B cell (primary cell): ENCODE measurements around the gene BRMS1L. TPM values are rescaled to one million over a fixed set of nuclear protein-coding genes. Genes with fewer than 3 reads are reported as not detected.

Source experiments
- ATAC-seq: fragments of 200-7000 bp; cut with Tn5 transposase; one replicate; pipeline ENCODE4 v1.10.0; 2021; ENCODE audit warnings: low read depth, mild to moderate bottlenecking, moderate number of reproducible peaks, moderate library complexity
- CTCF ChIA-PET: fragments of 350-600 bp; sonication (Branson Sonifier 250); formaldehyde crosslinking; loops from one replicate; lab custom pipeline; 2021; ENCODE audit warnings: antibody characterized with exemption, inconsistent platforms; lab: Charles Lee
- POLR2A ChIA-PET: fragments of 350-600 bp; sonication (Branson Sonifier 250); formaldehyde crosslinking; loops from one replicate; lab custom pipeline; 2021; ENCODE audit warnings: antibody characterized with exemption; lab: Charles Lee
- DNase-seq: peaks from one replicate; pipeline ENCODE4 v3.0.0; 2013
- H2AFZ ChIP-seq: 2 replicates; pipeline ENCODE4 v1.6.1; 2012; ENCODE audit warnings: mild to moderate bottlenecking, low read depth, low read length; ENCODE audit not compliant: insufficient read depth, poor library complexity, severe bottlenecking
- H3K27ac ChIP-seq, 2 donors: 1 replicate in 1 of 2; 2 replicates in 1 of 2; pipeline ENCODE4 v1.5.1; 2012 to 2013; ENCODE audit warnings: low read length in 2 of 2, mild to moderate bottlenecking in 2 of 2, moderate library complexity in 1 of 2
- H3K27me3 ChIP-seq, 4 experiments: fragments of 200-600 bp in 1 of 4; sonication (generic) in 1 of 4; replicated peaks in 1 of 4; 1 replicate in 2 of 4; 2 replicates in 2 of 4; pipeline versions ENCODE4 v1.6.1 to v1.7.0; 2013 to 2016; ENCODE audit warnings: low read length in 3 of 4, mild to moderate bottlenecking in 2 of 4, mixed read lengths in 1 of 4, moderate library complexity in 1 of 4; ENCODE audit not compliant: insufficient read depth in 4 of 4, control insufficient read depth in 3 of 4; ENCODE audit errors: control extremely low read depth in 1 of 4
- H3K36me3 ChIP-seq, 2 experiments: replicated peaks in 1 of 2; 1 replicate in 1 of 2; 2 replicates in 1 of 2; pipeline versions ENCODE4 v1.6.1 to v1.7.1; 2013; ENCODE audit warnings: low read length in 1 of 2; ENCODE audit not compliant: insufficient read depth in 2 of 2, control insufficient read depth in 1 of 2; ENCODE audit errors: control extremely low read depth in 1 of 2, extremely low read depth in 1 of 2
- H3K4me1 ChIP-seq, 2 donors: fragments of 200-600 bp in 1 of 2; sonication (generic) in 1 of 2; 1 replicate in 1 of 2; 2 replicates in 1 of 2; pipeline versions ENCODE4 v1.5.1 to v1.6.1; 2013 to 2017; ENCODE audit warnings: low read length in 2 of 2; ENCODE audit not compliant: control insufficient read depth in 2 of 2, insufficient read depth in 2 of 2
- H3K4me2 ChIP-seq: replicated peaks from 2 replicates; pipeline ENCODE3; 2012; ENCODE audit warnings: mild to moderate bottlenecking, low read depth, low read length; ENCODE audit not compliant: poor library complexity, severe bottlenecking
- H3K4me3 ChIP-seq, 5 experiments: fragments of 200-600 bp in 1 of 5; sonication (generic) in 1 of 5; 1 replicate in 3 of 5; 2 replicates in 2 of 5; pipeline versions ENCODE4 v1.5.1 to v1.7.0; 2011 to 2016; ENCODE audit warnings: low read length in 4 of 5, mild to moderate bottlenecking in 4 of 5, low read depth in 2 of 5, control low read depth in 1 of 5, moderate library complexity in 1 of 5; ENCODE audit not compliant: insufficient read depth in 1 of 5; ENCODE audit errors: control extremely low read depth in 1 of 5, extremely low read depth in 1 of 5
- H3K79me2 ChIP-seq: fragments of 200-600 bp; sonication (generic); one replicate; pipeline ENCODE4 v1.6.0; 2016; ENCODE audit warnings: low read length; ENCODE audit not compliant: control insufficient read depth, insufficient read depth
- H3K9ac ChIP-seq: fragments of 200-600 bp; sonication (generic); 2 replicates; pipeline ENCODE4 v1.6.1; 2017; ENCODE audit warnings: mild to moderate bottlenecking, low read length, moderate library complexity
- H3K9me3 ChIP-seq, 3 donors: one replicate each; pipeline versions ENCODE4 v1.6.1 to v1.7.1; 2013; ENCODE audit warnings: low read length in 2 of 3; ENCODE audit not compliant: control insufficient read depth in 2 of 3, insufficient read depth in 1 of 3; ENCODE audit errors: control extremely low read depth in 1 of 3
- H4K20me1 ChIP-seq: 2 replicates; pipeline ENCODE4 v1.6.0; 2012; ENCODE audit warnings: mild to moderate bottlenecking, low read length; ENCODE audit not compliant: insufficient read depth, control insufficient read depth, poor library complexity, severe bottlenecking
- H3K27ac Mint-ChIP-seq: one replicate; pipeline ENCODE4 v1.8.0; 2021; ENCODE audit warnings: mixed read lengths
- H3K27me3 Mint-ChIP-seq: one replicate; pipeline ENCODE4 v1.8.0; 2021; ENCODE audit warnings: mixed read lengths
- H3K4me1 Mint-ChIP-seq: one replicate; pipeline ENCODE4 v1.8.0; 2021; ENCODE audit warnings: mixed read lengths
- H3K4me3 Mint-ChIP-seq: one replicate; pipeline ENCODE4 v1.8.0; 2021; ENCODE audit warnings: mixed read lengths
- H3K9me3 Mint-ChIP-seq: one replicate; pipeline ENCODE4 v1.8.0; 2022; ENCODE audit warnings: mixed read lengths; ENCODE audit not compliant: insufficient read depth
- CTCF ChIP-seq: fragments of 200-600 bp; IDR thresholded peaks from one replicate; pipeline ENCODE4 v1.8.0; 2022; ENCODE audit warnings: antibody characterized with exemption, mild to moderate bottlenecking
- EZH2 ChIP-seq: IDR thresholded peaks from 2 replicates; pipeline ENCODE4 v1.6.1; 2012; ENCODE audit warnings: borderline replicate concordance, low read depth, mild to moderate bottlenecking, moderate library complexity, low read length; ENCODE audit not compliant: insufficient read depth, poor library complexity, severe bottlenecking
- WGBS: methylation state at CpG from one replicate; pipeline ENCODE4 v1.1.5; 2013; ENCODE audit warnings: missing lambda C conversion rate; ENCODE audit not compliant: insufficient coverage; 5-methylcytosine and 5-hydroxymethylcytosine counted together
- intact Hi-C: fragments of 100-400 bp; cut with micrococcal nuclease; formaldehyde crosslinking; loops from one replicate; pipeline ENCODE4 v1.10.0; 2022
- polyA plus RNA-seq: library from polyadenylated mRNA; depleted of rRNA; stranded (reverse); fragments of >200 nt; gene quantifications from 2 replicates; pipeline ENCODE4 v1.2.3, GENCODE V29; 2012
- total RNA-seq, 2 donors: library from RNA; stranded (reverse); fragments of 120-200 nt in 1 of 2; gene quantifications; 1 replicate in 1 of 2; 2 replicates in 1 of 2; pipeline versions ENCODE4 v1.2.3 to v1.2.4, GENCODE V29; 2013 to 2022

The BRMS1L gene
- total and polyA plus RNA-seq, 2 donors (not counting 1 experiment from before 2014, with no cell fraction given), result 1.1 to 4.7 TPM

DNA sequence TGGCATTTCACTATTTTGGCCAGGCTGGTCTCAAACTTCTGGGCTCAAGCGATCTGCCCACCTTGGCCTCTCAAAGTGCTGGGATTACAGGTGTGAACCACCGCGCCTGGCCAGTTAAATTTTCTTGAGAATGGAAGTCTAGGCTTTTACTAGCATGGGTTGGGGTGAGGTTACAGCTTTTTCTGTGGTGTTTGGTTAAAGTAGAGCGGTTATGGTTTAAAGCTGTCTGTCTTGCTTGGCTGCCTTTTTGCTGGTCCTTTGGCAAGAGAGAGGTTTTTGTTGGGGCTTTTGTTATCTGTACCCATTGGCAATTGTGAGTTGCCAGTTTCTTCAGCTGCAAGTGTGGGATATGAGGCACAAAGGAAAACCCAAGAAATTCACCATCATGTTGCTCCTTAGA lies 84.1 kb downstream of the BRMS1L start:
- no peaks in the 10 kb centered on the region for H3K9me3 ChIP-seq
- Mint-ChIP-seq H3K4me3 (no peak overlapping the region), H3K27ac (no peak overlapping the region), H3K4me1 (no peaks in the 10 kb centered on the region), H3K9me3 (no peaks in the 10 kb centered on the region), H3K27me3 (peaks cover 3% of the 10 kb centered on the region)
- H3K4me1 ChIP-seq, result no peaks in the 10 kb centered on the region
- intact Hi-C loops, result no loop called here
- no peak for ATAC-seq
- H3K27ac ChIP-seq, result no peak overlapping the region
- CTCF ChIA-PET, result no interaction called here
- no peak overlapping the region for H3K4me3 ChIP-seq
- no peaks in the 10 kb centered on the region for H3K36me3 ChIP-seq
- no peak overlapping the region for H3K9ac ChIP-seq
- H4K20me1 ChIP-seq, result no peaks in the 10 kb centered on the region
- 100% methylated on average over 4 of the region's 4 CpGs for WGBS
- no peaks in the 10 kb centered on the region for H3K27me3 ChIP-seq
- H3K79me2 ChIP-seq, result no peaks in the 10 kb centered on the region
- H2AFZ ChIP-seq, result no peak overlapping the region
- POLR2A ChIA-PET, result no interaction called here
- no peak for TF ChIP-seq EZH2
- TF ChIP-seq CTCF, result no peak
- no peak overlapping the region for H3K4me2 ChIP-seq
- DNase-seq, result no peak

DNA sequence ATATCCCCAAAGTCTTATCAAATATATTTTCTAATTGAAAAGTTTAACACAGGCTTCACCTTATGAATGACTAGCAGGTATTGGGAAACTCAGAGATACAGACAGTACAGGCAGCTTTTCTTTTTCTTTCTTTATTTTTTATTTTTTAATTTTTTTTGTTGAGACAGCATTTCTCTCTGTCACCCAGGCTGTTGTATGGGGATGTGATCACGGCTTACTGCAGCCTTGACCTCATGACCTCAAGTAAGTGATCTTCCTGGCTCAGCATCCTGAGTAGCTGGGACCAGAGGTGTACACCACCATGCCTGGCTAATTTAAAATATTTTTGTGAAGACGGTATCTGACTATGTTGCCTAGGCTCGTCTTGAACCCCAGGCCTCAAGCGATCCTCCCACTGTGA lies 85.0 kb downstream of the BRMS1L start:
- Mint-ChIP-seq H3K27ac (no peak overlapping the region), H3K9me3 (no peaks in the 10 kb centered on the region), H3K4me1 (no peaks in the 10 kb centered on the region), H3K27me3 (peaks cover 3% of the 10 kb centered on the region), H3K4me3 (no peak overlapping the region)
- no peaks in the 10 kb centered on the region for H3K9me3 ChIP-seq
- intact Hi-C loops, result no loop called here
- CTCF ChIA-PET, result no interaction called here
- TF ChIP-seq CTCF, result no peak
- TF ChIP-seq EZH2, result no peak
- no peak overlapping the region for H2AFZ ChIP-seq
- no peaks in the 10 kb centered on the region for H3K36me3 ChIP-seq
- no peak overlapping the region for H3K4me2 ChIP-seq
- H3K4me1 ChIP-seq, result no peaks in the 10 kb centered on the region
- no peak overlapping the region for H3K9ac ChIP-seq
- POLR2A ChIA-PET, result no interaction called here
- ATAC-seq (no peak), DNase-seq (no peak)
- no peaks in the 10 kb centered on the region for H3K79me2 ChIP-seq
- no peaks in the 10 kb centered on the region for H3K27me3 ChIP-seq
- H3K4me3 ChIP-seq, result no peak overlapping the region
- no peak overlapping the region for H3K27ac ChIP-seq
- H4K20me1 ChIP-seq, result no peaks in the 10 kb centered on the region
- 96% methylated on average over 4 of the region's 4 CpGs for WGBS
